HG02938 (cell line): Measurements from ENCODE around the gene DIP2B.
A peak's percentile ranks its signal among the peaks of the same experiment; 100 is the strongest.
"Not testable (repeated sequence)": the region's sequence is repeated elsewhere in the genome, so short reads cannot be mapped to it uniquely, and the experiment has no call there.

ENCODE experiments used
- ATAC-seq: cut with Tn5 transposase; IDR thresholded peaks from one replicate; pipeline ENCODE4 v1.9.1; 2021; ENCODE audit warnings: mild to moderate bottlenecking, moderate library complexity; ENCODE audit not compliant: unreplicated experiment

The DIP2B gene, protein sequence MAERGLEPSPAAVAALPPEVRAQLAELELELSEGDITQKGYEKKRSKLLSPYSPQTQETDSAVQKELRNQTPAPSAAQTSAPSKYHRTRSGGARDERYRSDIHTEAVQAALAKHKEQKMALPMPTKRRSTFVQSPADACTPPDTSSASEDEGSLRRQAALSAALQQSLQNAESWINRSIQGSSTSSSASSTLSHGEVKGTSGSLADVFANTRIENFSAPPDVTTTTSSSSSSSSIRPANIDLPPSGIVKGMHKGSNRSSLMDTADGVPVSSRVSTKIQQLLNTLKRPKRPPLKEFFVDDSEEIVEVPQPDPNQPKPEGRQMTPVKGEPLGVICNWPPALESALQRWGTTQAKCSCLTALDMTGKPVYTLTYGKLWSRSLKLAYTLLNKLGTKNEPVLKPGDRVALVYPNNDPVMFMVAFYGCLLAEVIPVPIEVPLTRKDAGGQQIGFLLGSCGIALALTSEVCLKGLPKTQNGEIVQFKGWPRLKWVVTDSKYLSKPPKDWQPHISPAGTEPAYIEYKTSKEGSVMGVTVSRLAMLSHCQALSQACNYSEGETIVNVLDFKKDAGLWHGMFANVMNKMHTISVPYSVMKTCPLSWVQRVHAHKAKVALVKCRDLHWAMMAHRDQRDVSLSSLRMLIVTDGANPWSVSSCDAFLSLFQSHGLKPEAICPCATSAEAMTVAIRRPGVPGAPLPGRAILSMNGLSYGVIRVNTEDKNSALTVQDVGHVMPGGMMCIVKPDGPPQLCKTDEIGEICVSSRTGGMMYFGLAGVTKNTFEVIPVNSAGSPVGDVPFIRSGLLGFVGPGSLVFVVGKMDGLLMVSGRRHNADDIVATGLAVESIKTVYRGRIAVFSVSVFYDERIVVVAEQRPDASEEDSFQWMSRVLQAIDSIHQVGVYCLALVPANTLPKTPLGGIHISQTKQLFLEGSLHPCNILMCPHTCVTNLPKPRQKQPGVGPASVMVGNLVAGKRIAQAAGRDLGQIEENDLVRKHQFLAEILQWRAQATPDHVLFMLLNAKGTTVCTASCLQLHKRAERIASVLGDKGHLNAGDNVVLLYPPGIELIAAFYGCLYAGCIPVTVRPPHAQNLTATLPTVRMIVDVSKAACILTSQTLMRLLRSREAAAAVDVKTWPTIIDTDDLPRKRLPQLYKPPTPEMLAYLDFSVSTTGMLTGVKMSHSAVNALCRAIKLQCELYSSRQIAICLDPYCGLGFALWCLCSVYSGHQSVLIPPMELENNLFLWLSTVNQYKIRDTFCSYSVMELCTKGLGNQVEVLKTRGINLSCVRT (N-terminal part only)

DNA sequence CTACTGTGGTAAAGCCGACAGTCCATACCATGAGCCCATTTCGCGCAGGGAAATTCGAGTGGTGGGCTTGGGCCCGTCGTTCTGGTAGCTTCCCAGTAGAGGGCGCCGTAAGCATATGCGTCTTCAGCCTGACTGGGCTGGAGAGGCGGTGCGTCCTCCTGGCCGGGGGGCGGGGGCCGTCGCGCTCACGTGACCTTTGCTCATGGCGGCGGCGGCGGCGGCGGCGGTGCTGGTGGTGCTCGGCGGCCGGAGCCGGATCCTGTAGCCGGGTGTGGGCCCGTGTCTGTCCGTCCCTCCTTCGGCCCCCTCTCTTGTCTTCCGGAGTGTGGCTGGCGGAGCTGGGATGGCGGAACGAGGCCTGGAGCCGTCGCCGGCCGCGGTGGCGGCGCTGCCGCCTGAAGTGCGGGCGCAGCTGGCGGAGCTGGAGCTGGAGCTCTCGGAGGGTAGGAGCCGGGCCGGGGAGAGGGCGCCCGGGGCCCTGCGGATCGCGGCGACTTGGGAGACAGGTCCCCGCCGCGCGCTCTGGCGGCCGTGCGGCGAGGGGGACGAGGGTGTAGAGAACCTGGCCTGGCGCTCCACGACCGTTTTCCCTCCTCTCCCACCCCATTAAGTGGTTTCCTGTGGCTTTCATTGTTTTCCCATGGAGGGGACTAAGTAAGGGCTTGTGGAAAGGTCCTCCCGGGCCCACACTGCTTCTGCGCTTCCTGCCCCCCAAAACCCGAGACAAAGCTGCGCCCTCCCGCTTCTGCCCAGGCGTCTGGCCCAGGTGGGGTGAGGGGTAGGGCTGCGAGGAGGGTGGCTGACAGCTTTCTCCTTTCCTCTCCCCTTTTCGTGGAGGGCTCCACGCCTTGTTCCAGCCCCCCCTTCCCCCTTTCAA lies at the start of gene DIP2B:
Gene DIP2B (plus strand): TSS at position 188 of the 877 bp plus-strand sequence. CDS start 156 bp downstream, at position 344.
- peak; percentile 76 for ATAC-seq

DNA sequence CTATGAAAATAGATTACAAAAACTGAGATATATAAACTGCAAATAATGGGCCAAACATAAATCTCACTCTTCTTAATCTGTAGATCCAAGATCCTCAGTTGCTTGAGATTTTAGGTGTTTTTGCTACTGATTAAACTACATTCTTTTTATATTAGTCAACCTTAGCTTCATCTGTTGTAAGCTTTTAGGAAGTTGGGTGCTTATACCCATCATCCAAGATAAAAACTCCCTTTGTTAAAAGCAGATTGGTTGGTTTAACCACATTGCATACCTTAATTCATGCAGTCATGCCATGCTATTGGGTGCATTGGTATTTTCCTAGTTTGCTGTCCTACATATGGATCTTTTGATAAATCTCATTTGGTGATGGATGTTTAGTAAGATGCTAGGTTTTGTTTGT lies 46.2 kb upstream of the DIP2B start:
- ATAC-seq, result no peak

DNA sequence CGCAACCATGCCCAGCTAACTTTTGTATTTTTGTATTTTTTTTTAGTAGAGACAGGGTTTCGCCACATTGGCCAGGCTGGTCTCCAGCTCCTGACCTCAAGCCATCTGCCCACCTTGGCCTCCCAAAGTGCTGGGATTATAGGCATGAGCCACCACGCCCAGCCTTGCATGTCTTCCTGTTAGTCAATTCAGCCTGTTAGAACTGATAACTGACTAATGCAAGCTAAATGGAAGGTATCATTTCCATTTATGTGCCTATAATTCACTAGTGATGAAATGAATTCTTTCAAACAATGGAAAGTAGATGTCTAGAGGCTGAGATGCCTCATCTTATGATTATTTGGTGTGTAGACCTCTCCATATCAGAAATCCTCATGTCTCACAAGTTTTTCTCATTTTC lies 37.3 kb upstream of the DIP2B start:
- ATAC-seq, result no peak

DNA sequence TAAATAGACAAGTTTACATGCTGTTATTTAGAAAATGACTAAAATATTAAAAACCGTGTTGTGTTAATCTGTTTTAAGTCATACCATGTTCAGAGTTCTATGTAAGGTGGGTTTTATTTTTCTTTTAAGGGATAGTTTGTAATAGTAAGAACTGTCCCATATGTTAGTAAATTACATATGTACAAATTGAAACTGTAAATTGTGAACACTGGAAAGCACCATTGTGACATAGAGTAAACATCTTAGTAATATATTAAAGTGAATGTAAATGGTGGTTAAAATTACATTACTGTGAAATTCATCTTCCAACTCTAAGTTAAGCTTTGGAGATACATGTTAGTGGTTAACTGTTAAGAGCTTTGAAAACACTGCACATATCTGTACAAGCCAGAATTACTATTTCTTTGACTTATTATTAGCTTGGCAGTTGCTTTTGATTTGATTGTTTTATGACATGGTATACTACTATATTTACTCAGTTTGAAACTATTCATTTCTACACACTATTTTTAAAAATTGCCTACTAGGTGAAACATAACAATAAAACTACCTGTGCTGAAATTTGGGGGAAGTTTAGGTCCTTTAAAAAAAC lies 27.4 kb upstream of the DIP2B start:
- no peak for ATAC-seq

DNA sequence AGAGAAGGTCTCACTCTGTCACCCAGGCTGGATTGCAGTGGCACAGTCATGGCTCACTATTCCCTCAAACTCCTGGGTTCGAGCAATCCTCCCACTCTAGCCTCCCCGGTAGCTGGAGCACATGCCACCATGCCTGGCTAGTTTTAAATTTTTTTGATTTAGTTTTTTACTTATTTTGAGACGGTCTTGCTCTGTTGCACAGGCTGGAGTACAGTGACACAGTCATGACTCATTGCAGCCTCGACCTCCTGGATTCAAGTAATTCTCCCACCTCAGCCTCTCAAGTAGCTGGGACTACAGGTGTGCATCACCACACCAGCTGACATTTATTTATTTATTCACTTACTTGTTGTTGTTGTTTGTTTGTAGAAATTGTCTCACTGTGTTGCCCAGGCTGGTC lies 22.2 kb upstream of the DIP2B start:
- no peak for ATAC-seq

DNA sequence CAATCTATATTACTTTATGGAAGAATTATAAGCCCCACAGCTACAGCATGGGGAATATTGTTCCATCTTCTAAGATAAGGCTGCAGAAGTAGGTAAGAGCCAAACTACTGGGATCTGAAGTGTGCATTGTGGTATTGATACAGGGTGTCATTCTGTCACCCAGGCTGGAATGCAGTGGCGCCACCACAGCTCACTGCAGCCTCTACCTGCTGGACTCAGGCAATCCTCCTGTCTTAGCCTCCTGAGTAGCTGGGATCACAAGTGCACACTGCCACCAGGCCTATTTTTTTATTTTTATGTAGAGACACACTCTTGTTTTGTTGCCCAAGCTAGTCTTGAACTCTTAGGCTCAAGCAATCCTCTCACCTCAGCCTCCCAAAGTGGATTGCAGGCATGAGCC lies 21.3 kb upstream of the DIP2B start:
- no peak for ATAC-seq

DNA sequence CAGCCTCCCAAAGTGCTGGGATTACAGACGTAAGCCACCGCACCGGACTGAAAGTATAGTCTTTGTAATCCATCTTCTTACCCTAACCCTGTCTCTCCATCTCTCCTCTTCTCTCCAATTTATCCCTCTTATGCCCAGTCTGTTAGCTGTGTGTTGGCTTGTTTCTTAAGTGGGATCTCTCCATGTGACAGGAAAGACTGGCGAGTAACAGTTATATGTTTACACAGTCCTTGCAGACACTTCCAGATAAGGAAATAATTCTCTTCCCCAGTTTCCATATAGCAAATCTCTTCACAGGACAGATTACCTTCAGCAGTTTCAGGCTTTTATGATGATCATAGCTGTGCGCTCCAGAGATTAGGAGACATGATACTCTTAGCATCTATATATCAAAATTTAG lies 16.0 kb upstream of the DIP2B start:
- ATAC-seq, result no peak

DNA sequence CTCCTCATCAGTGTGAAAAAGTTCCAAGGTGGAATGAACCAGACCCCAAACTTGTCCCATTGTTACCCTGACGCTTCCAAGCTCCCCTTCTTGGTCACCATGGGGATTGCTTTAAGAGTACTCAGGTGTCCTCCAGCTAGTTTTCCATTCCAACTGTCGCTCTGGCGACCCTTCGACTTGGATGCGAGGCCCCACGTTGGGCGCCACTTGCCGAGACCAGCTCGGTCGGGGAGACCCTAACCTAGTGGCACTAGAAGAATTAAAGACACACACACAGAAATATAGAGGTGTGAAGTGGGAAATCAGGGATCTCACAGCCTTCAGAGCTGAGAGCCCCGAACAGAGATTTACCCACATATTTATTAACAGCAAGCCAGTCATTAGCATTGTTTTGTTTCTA lies 6.7 kb upstream of the DIP2B start:
- ATAC-seq, result not testable (repeated sequence)

DNA sequence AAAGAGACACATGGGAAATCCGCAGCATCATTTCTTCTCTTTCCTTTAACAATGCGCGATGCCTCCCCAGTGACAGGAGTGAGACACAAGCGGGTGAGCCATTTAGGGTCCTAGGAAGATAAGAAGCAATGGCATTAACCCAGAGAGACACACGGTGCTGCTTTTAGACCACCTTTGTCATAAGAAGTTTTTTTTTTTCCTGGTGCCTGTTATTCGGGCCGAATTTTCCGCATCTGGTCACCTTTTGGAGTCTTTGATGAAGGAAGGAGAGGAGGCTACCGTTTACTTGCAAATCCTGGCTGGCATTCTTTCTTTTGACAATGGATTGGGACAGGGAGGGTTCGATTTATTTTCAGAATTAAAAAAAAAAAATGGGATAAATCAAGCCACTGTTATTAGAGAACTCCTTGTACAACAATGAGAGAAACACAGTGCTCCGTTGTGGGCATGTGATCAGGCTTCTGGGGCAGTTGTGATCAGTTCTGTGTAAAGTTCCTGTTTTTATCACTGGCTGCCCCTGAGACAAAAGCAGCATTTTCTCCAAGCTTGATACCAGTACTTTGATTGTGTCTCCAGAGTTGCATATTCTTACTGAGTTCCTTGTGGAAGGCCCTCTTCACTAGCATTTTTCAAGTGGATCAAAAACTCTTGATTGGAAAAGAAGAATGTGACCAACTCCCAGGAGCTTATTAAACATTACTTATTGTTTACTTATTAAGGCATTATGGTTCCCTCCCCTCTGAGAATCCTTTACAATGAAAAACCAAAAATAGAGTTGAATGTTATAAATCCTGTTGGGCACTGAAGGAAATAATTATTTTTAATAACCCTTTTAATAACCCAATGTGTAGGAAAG lies 1.1 kb downstream of the DIP2B start:
- ATAC-seq, result no peak

DNA sequence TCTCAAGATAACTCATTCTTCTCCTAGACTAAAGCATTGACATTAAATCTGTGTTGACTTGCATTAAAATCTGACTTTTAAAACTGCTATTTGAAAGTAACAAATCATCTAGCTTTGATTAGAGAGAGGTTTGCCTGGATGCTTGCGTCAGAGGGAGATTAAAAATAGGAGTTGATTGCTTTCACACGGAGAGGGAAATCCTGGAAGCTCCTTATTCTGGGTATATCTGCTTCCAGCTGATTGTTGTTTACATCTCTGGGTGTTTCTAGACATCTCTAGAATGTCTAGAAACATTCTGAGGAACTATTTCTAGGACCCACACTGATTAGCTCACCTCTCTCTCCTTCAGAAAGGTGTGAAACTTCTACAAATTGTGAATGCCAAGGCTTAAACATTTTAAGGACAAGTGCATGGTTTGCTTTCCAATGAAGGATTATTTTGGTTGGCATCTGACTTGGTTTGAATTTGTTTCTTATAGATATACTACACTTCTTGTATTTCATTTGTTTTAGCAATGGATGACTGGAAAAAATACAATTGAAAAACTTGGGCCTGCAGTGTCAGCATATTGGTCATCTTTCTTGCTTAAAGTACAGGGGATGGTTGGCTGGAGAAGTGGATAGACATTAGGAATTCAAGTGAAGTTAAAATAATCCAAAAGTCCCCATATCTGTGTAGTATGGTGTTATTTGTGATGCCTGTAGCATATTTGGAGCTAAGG lies 2.1 kb downstream of the DIP2B start:
- no peak for ATAC-seq

DNA sequence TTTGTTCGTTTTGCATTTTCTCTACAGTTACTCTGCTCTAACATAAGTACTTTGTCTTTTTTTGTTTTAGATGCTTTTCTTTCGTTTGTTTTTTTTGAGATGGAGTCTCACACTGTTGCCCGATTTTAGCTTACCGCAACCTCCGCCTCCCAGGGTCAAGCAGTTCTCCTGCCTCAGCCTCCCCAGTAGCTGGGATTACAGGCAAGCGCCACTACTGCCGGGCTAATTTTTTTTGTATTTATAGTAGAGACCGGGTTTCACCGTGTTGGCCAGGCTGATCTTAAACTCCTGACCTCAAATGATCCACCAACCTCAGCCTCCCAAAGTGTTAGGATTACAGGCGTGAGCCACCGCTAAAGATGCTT lies 2.7 kb downstream of the DIP2B start:
- no peak for ATAC-seq

DNA sequence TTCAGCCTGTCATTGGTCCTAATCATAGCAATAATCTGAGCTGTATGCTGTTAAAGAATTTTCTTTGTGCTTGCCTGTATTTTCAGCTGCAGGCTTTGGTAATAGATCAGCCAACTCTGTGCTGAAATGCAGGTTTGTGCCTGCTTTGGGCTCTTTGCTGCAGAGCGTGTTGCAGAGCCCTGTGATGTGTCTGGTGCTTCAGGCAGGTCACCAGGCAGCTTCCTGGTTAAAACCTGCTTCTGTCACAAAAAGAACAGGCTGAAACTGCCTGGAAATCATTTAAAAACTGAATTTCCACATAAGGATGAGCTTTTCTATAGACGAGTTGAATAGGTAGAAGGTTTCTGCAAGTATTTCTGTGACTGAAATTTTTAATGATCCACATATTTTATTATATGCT lies 3.1 kb downstream of the DIP2B start:
- no peak for ATAC-seq

DNA sequence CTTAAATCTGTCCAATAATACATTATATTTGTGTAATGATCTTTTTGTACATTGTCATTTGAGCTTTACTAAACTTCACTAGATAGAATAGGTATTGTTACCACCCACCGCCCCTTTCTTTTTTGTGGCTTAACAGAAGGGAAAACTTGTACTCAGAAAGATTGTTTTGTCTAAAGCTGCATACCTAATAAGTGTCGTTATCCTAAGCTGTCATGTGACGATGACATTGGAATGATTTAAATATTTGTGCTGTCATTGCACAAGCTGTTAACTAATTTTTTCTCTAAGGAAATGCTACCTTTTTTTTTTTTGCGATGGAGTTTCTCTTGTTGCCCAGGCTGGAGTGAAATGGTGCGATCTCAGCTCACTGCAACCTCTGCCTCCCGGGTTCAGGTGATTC lies 3.6 kb downstream of the DIP2B start:
- no peak for ATAC-seq

DNA sequence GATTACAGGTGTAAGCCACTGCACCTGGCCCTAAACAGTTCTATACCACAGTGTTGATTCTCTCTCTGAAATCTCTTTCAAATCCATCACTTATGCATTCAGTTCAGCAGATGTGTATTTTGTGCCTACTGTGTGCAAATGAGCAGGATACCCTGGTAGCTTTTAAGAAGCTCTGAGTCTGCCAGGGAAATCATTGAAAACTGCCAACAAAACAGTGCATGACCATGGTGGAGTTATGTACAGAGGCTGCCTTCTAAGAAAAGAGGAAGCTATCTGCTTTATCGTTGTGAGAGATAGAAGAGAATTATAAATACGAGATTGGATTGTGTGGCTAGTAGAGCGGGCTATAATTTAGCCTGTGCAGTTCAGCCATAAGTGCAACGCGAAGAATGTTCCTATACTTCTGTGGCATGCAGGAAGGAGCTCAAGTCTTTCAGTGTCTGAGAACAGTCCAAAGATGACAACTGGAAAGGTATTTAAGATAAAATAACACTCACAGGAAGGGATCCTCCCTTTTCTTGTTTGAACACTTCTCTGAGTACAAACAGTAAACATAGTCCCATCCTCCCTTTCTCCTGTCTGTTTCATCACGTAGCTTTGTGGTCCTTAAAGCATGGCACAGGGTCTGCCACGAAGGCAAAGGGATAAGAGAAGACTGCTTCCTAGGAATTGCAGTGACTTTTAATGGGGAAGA lies 4.3 kb downstream of the DIP2B start:
- no peak for ATAC-seq

DNA sequence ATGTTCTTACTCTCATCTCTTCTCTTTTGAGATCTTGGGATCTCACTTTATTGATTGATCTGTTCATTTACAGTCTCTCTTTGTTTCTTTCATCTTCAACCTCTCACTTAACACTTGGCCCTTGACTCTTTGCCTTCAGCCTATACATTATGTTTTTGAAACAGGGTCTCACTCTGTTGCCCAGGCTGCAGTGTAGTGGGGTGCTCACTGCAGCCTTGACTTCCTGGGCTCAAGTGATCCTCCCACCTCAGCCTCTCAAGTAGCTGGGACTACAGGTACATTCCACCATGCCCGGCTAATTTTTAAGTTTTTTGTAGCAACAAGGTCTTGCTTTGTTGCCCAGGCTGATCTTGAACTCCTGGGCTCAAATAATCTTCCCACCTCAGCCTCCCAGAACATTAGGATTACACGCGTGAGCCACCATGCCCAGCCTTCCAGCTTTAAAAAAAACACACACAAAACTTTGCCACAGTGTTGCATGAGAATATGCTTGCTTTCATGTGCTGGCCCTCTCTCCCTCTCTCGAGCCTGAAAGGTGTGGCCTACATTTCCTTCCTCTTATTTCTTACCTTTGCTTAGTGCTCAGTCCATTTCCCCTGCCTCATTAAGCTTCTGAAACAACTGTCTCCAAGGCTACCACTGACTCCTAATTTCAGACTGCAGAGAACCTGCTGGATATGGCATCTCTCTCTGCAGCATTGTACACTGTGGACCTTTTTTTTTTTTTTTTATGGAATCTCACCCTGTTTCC lies 9.9 kb downstream of the DIP2B start:
- ATAC-seq, result no peak

DNA sequence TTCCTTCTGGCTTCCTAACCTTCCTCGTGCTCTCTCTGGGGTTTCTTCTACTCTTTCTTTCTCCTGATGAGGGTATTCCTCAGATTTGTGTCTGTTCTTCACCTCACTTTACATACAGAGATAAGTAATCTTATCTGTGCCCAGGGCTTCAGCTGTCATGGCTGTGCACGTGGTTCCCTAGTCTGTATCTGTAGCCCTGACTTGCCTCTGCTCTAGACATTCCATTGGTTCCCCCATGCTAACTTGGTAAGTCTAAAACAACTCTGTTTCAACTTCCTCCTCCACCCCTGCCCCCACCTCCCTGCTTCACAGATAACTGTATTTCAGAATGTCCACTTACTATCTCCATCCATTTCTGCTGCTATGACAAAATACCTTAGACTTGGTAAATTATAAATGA lies 10.8 kb downstream of the DIP2B start:
- ATAC-seq, result no peak

DNA sequence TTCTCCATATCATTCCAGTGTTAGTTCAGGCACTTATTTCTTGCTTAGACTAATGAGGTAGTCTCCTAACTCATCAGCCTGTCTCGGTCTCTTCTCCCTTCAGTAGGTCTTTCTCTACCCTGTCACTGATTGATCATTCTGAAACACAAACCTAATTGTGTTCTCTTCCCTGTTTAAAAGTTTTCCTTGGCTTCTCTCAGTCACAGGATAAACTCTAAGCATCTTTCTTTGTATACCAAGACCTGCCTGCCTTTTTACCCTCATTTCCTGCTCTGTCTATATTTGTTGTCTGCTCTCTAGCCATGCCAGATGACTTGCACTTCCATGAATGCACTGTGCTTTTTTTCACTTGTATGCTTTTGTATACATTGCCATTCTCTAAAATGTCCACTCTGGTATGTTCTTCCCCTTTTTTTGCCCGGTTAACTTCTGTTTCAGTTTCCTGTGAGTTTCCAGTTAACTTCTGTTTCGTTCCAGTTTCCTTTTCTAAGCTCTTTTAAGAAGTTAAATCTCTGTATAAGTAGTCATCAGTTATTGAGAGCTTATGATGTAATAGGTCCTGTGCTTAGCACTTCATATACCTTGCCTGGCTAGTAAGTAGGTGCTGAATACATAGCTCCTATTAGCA lies 12.8 kb downstream of the DIP2B start:
- ATAC-seq, result peak; percentile 71
